ENCODE measurements around the gene ALKBH7. TPM values are rescaled to one million over a fixed set of nuclear protein-coding genes. Genes with fewer than 3 reads are reported as not detected.

Gene ALKBH7
- total RNA-seq, 1 experiment from 2014 or later = 48.4 TPM

- peaks cover 12% of the 10 kb centered on the region for H3K36me3 ChIP-seq
- no peaks in the 10 kb centered on the region for H3K9me3 ChIP-seq
- DNase-seq = no peak
- H3K4me3 ChIP-seq = no peak overlapping the region
- no peaks in the 10 kb centered on the region for H3K27me3 ChIP-seq
These were observed 40.0 kb downstream of the ALKBH7 start for GRCh38 chr19:6412447-6413091.

- H3K4me3 ChIP-seq = no peak overlapping the region
- no peaks in the 10 kb centered on the region for H3K27me3 ChIP-seq
- no peak for DNase-seq
- no peaks in the 10 kb centered on the region for H3K9me3 ChIP-seq
- peaks cover 19% of the 10 kb centered on the region for H3K36me3 ChIP-seq
These were observed 40.7 kb downstream of the ALKBH7 start for GRCh38 chr19:6413291-6413690.

- Histone ChIP-seq H3K27me3 (no peaks in the 10 kb centered on the region), H3K9me3 (no peaks in the 10 kb centered on the region), H3K36me3 (peaks cover 21% of the 10 kb centered on the region), H3K4me3 (no peak overlapping the region)
- DNase-seq = no peak
These were observed 41.4 kb downstream of the ALKBH7 start for GRCh38 chr19:6413721-6414643.

- no peak overlapping the region for H3K4me3 ChIP-seq
- H3K27me3 ChIP-seq = no peaks in the 10 kb centered on the region
- no peaks in the 10 kb centered on the region for H3K9me3 ChIP-seq
- peaks cover 26% of the 10 kb centered on the region for H3K36me3 ChIP-seq
- no peak for DNase-seq
These were observed 42.4 kb downstream of the ALKBH7 start for GRCh38 chr19:6414793-6415590.

GRCh38 chr19:6415591-6416190 is 43.1 kb downstream of the ALKBH7 start:
- no peak for DNase-seq
- Histone ChIP-seq H3K27me3 (no peaks in the 10 kb centered on the region), H3K36me3 (peaks cover 31% of the 10 kb centered on the region), H3K9me3 (no peaks in the 10 kb centered on the region), H3K4me3 (no peak overlapping the region)

DNA sequence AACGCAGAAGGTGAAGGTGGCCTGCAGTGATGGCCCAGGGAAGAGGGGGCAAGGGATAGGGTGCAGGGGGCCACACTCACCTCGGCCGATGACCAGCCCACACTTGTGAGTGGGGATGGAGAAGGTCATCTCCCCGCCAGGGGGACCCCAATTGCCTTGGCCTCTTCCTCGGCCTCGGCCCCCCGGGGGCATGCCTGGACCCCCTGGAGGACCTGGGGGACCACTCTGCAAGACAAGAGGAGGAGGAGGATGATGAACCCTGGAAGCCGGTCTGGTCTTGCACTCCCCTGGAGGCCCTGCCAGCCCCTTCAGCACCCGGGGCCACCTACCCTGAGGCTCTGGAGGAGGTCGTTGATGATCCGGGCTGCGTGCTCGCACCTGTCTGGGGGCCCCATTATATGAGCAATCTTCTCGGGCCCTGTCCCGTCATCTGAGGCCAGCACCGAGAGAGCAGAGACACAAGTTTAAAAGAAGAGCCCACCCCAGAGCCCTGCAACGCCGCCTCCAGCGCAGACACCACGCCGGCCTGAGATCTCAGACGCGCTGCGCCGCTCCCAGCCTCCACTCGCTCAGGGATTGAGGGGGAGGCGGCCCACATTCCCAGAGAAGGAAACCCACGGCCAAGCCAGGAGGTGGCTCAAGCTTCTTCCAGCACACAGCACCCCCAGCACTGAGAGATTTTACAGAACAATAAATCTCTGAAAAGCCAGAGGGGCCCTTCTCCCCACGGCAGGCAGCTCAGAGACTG is 44.2 kb downstream of the ALKBH7 start:
- peaks cover 35% of the 10 kb centered on the region for H3K36me3 ChIP-seq
- H3K4me3 ChIP-seq = no peak overlapping the region
- no peak for DNase-seq
- no peaks in the 10 kb centered on the region for H3K9me3 ChIP-seq
- H3K27me3 ChIP-seq = no peaks in the 10 kb centered on the region

GRCh38 chr19:6417713-6418561 is 45.3 kb downstream of the ALKBH7 start:
- DNase-seq = no peak
- H3K4me3 ChIP-seq = no peak overlapping the region
- H3K36me3 ChIP-seq = peaks cover 42% of the 10 kb centered on the region
- no peaks in the 10 kb centered on the region for H3K9me3 ChIP-seq
- H3K27me3 ChIP-seq = no peaks in the 10 kb centered on the region

GRCh38 chr19:6418562-6418932 is 46.0 kb downstream of the ALKBH7 start:
- peaks cover 42% of the 10 kb centered on the region for H3K36me3 ChIP-seq
- no peak for DNase-seq
- H3K9me3 ChIP-seq = no peaks in the 10 kb centered on the region
- H3K4me3 ChIP-seq = no peak overlapping the region
- no peaks in the 10 kb centered on the region for H3K27me3 ChIP-seq

GRCh38 chr19:6421075-6422014 is 48.8 kb downstream of the ALKBH7 start:
- Histone ChIP-seq H3K9me3 (0 out of 2 replicates have a peak, but pooled peaks cover 3% of the 10 kb centered on the region), H3K36me3 (peaks cover 37% of the 10 kb centered on the region), H3K4me3 (no peak overlapping the region), H3K27me3 (no peaks in the 10 kb centered on the region)
- no peak for DNase-seq

- H3K4me3 ChIP-seq = peak overlapping the region; percentile 68
- peaks cover 21% of the 10 kb centered on the region for H3K36me3 ChIP-seq
- no peaks in the 10 kb centered on the region for H3K27me3 ChIP-seq
- DNase-seq = peak; percentile 37
- 0 out of 2 replicates have a peak, but pooled peaks cover 3% of the 10 kb centered on the region for H3K9me3 ChIP-seq
These were observed 51.1 kb downstream of the ALKBH7 start for GRCh38 chr19:6423499-6424194.

DNA sequence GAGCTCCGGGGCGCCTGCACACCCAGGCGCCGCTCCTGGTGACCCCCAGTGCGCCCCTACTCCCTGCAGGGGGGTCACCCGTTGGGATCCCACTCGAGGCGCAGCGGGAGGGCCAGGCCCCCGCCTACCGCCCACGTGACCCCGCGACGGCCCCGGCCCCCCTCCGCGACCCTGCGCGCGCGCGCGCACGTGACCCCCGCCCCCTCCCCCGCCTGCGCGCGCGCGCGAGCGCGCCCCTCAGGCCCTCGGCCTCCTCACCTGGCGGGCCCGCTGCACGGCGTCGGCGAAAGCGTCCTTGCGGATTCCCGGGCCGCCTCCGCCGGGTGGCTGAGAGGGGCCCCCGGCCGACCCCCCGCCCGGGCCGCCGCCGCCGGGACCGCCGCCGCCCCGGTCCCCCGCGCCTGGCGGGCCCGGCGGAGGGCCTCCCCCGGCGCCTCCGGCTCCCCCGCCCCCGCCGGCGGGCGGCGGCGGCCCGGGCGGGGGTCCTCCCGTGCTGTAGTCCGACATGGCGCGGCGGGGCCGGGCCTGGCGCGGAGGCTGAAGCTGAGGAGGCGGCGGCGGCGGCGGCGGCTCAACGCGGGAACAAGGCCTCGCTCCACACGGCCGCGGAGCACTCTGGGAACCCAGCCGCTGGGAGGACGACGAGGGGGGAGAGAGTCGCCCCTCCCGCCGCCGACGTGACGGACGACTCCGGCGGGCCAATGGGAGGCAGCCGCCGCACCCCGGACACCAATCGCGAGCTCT is 51.8 kb downstream of the ALKBH7 start, which contains the start of gene KHSRP:
KHSRP (minus strand) TSS at position 617 of the 744 bp plus-strand sequence; CDS start at position 507, 110 bp downstream.
- peak; percentile 13 for DNase-seq
- Histone ChIP-seq H3K4me3 (peak within 1 kb of the TSS; percentile 68), H3K36me3 (peaks cover 21% of the 10 kb centered on the region)

More for the DNA sequence above, 51.8 kb downstream of the ALKBH7 start, which contains the start of gene KHSRP:
- Histone ChIP-seq H3K9me3 (0 out of 2 replicates have a peak, but pooled peaks cover 3% of the 10 kb centered on the region), H3K27me3 (no peaks in the 10 kb centered on the region)
